CD4-positive, alpha-beta T cell (primary cell): ENCODE results near the gene CFLAR. TPM values are rescaled to one million over a fixed set of nuclear protein-coding genes. Genes with fewer than 3 reads are reported as not detected.
A peak's percentile ranks its signal among the peaks of the same experiment; 100 is the strongest.

Experiments used
- ATAC-seq: fragments of 200-7000 bp; cut with Tn5 transposase; one replicate; pipeline ENCODE4 v1.10.0; 2022; ENCODE audit warnings: mild to moderate bottlenecking; ENCODE audit not compliant: poor library complexity
- CTCF ChIA-PET: fragments of 350-600 bp; sonication (Branson Sonifier 250); formaldehyde crosslinking; loops from one replicate; lab custom pipeline; 2021; ENCODE audit warnings: antibody characterized with exemption, inconsistent platforms; lab: Charles Lee
- POLR2A ChIA-PET: fragments of 350-600 bp; sonication (Branson Sonifier 250); formaldehyde crosslinking; loops from one replicate; lab custom pipeline; 2021; ENCODE audit warnings: antibody characterized with exemption, inconsistent platforms; lab: Charles Lee
- DNase-seq, 14 experiments: peaks; one replicate each; pipeline ENCODE4 v3.0.0-alpha.2; 2013 to 2020; ENCODE audit warnings: mixed read lengths in 2 of 14
- H3K27ac ChIP-seq, 2 donors: one replicate each; pipeline versions ENCODE4 v1.5.1 to v1.7.0; 2013; ENCODE audit warnings: low read length in 2 of 2, low read depth in 1 of 2, mild to moderate bottlenecking in 1 of 2
- H3K27me3 ChIP-seq, 2 experiments: 1 replicate in 1 of 2; 2 replicates in 1 of 2; pipeline versions ENCODE4 v1.6.1 to v1.7.0; 2013; ENCODE audit warnings: low read length in 2 of 2, control low read depth in 1 of 2, mild to moderate bottlenecking in 1 of 2, moderate library complexity in 1 of 2; ENCODE audit not compliant: insufficient read depth in 2 of 2, control insufficient read depth in 1 of 2
- H3K36me3 ChIP-seq: one replicate; pipeline ENCODE4 v1.6.1; 2013; ENCODE audit warnings: low read length, control low read depth; ENCODE audit not compliant: insufficient read depth
- H3K4me1 ChIP-seq: one replicate; pipeline ENCODE4 v1.6.1; 2013; ENCODE audit warnings: low read length, control low read depth; ENCODE audit not compliant: insufficient read depth
- H3K4me3 ChIP-seq: one replicate; pipeline ENCODE4 v1.5.1; 2013; ENCODE audit warnings: mild to moderate bottlenecking, low read length, moderate library complexity
- H3K9me3 ChIP-seq, 2 experiments: 1 replicate in 1 of 2; 2 replicates in 1 of 2; pipeline versions ENCODE4 v1.6.1 to v1.7.0; 2013; ENCODE audit warnings: low read length in 2 of 2, mild to moderate bottlenecking in 2 of 2, control low read depth in 1 of 2, moderate library complexity in 1 of 2; ENCODE audit not compliant: control insufficient read depth in 1 of 2, insufficient read depth in 1 of 2
- H3K27ac Mint-ChIP-seq: one replicate; pipeline ENCODE4 v1.8.0; 2020; ENCODE audit warnings: mixed read lengths
- H3K27me3 Mint-ChIP-seq: one replicate; pipeline ENCODE4 v1.8.0; 2021; ENCODE audit warnings: mixed read lengths
- H3K36me3 Mint-ChIP-seq: one replicate; pipeline ENCODE4 v1.8.0; 2021; ENCODE audit warnings: low read depth, mixed read lengths
- H3K4me1 Mint-ChIP-seq: one replicate; pipeline ENCODE4 v1.8.0; 2021; ENCODE audit warnings: low read depth, mixed read lengths
- H3K4me3 Mint-ChIP-seq: one replicate; pipeline ENCODE4 v1.8.0; 2020; ENCODE audit warnings: mild to moderate bottlenecking, mixed read lengths
- H3K9me3 Mint-ChIP-seq: one replicate; pipeline ENCODE4 v1.8.0; 2020; ENCODE audit warnings: mixed read lengths
- CTCF ChIP-seq: fragments of 200-600 bp; IDR thresholded peaks from one replicate; pipeline ENCODE4 v1.8.0; 2022; ENCODE audit warnings: antibody characterized with exemption, mild to moderate bottlenecking
- intact Hi-C, 2 experiments: fragments of 100-400 bp; cut with DNase I in 1 of 2; cut with micrococcal nuclease in 1 of 2; formaldehyde crosslinking; loops; one replicate each; pipeline versions ENCODE4 v1.15.1 to v1.9.0; 2023 to 2025; cut with DNase I, micrococcal nuclease
- total RNA-seq, 174 experiments: library from RNA in 2 of 174; stranded (reverse) in 2 of 174; gene quantifications; one replicate each; pipeline ENCODE4 v1.2.3 and lab custom pipeline; 2021 to 2026

CFLAR gene
- total RNA-seq, 2 experiments from 2014 or later, result 178 to 181 TPM

- no peak overlapping the region for H3K4me3 ChIP-seq
- intact Hi-C loops, result no loop called here
- ChIA-PET CTCF (no interaction called here), POLR2A (interaction anchor here (0.8 to 0.9 kb wide), 3 partner anchors 30 to 239 kb away, joined by 3 to 4 read pairs (median 3); partner anchors contain the start of gene NIF3L1)
- DNase-seq (no peak), ATAC-seq (no peak)
- peaks cover 88% of the 10 kb centered on the region for H3K4me1 ChIP-seq
- TF ChIP-seq CTCF, result no peak
- Mint-ChIP-seq H3K4me3 (peak overlapping the region; percentile 88), H3K36me3 (peaks cover 37% of the 10 kb centered on the region), H3K4me1 (peaks cover 91% of the 10 kb centered on the region), H3K9me3 (no peaks in the 10 kb centered on the region), H3K27me3 (no peaks in the 10 kb centered on the region), H3K27ac (peak overlapping the region; percentile 96)
- H3K9me3 ChIP-seq, result no peaks in the 10 kb centered on the region
- H3K27me3 ChIP-seq, result no peaks in the 10 kb centered on the region
- H3K27ac ChIP-seq, result peak overlapping the region in 1 of 2 donors; percentile 65
- peaks cover 17% of the 10 kb centered on the region for H3K36me3 ChIP-seq
Observed at GRCh38 chr2:201128033-201128432, 12.1 kb downstream of the CFLAR start.

- TF ChIP-seq CTCF, result no peak
- CTCF ChIA-PET, result interaction anchor here (0.9 kb wide), 1 partner anchor 29 kb away, joined by 3 read pairs; no protein-coding TSS in a partner anchor
- H3K27me3 Mint-ChIP-seq, result no peaks in the 10 kb centered on the region
- Histone ChIP-seq H3K27me3 (no peaks in the 10 kb centered on the region), H3K36me3 (peaks cover 18% of the 10 kb centered on the region), H3K4me3 (peak overlapping the region; percentile 6), H3K9me3 (no peaks in the 10 kb centered on the region), H3K27ac (peak overlapping the region; percentile 65 to 80), H3K4me1 (peaks cover 88% of the 10 kb centered on the region)
- H3K9me3 Mint-ChIP-seq, result no peaks in the 10 kb centered on the region
- peaks cover 38% of the 10 kb centered on the region for H3K36me3 Mint-ChIP-seq
- ATAC-seq (no peak), DNase-seq (peak in 3 of 14 experiments; percentile 34 to 67 (median 61))
- H3K4me1 Mint-ChIP-seq, result peaks cover 87% of the 10 kb centered on the region
- H3K27ac Mint-ChIP-seq, result peak overlapping the region; percentile 96
- H3K4me3 Mint-ChIP-seq, result peak overlapping the region; percentile 69
- intact Hi-C loops, result no loop called here
- POLR2A ChIA-PET, result interaction anchor here (0.6 to 1.2 kb wide), 4 partner anchors 29 to 166 kb away, joined by 3 to 4 read pairs (median 3); no protein-coding TSS in a partner anchor
Observed at GRCh38 chr2:201128933-201129505, 13.1 kb downstream of the CFLAR start.

GRCh38 chr2:201130524-201131186 lies 14.7 kb downstream of the CFLAR start:
- Histone ChIP-seq H3K4me1 (peaks cover 80% of the 10 kb centered on the region), H3K36me3 (peaks cover 29% of the 10 kb centered on the region), H3K4me3 (peak overlapping the region; percentile 25), H3K27ac (peak overlapping the region; percentile 67 to 69), H3K27me3 (no peaks in the 10 kb centered on the region), H3K9me3 (no peaks in the 10 kb centered on the region)
- ChIA-PET POLR2A (interaction anchor here (0.9 to 2.3 kb wide), 7 partner anchors 8 to 267 kb away, joined by 3 to 11 read pairs (median 5); partner anchors contain the start of gene CLK1), CTCF (interaction anchor here (0.9 to 3.6 kb wide), 7 partner anchors 8 to 102 kb away, joined by 3 to 36 read pairs (median 4); partner anchors contain the start of gene HYCC2)
- intact Hi-C loops, result loop anchor here in 1 of 2 experiments (1.0 kb wide), 1 partner anchor 12 kb away; no protein-coding TSS in a partner anchor
- Mint-ChIP-seq H3K4me3 (peak overlapping the region; percentile 46), H3K4me1 (peaks cover 78% of the 10 kb centered on the region), H3K9me3 (no peaks in the 10 kb centered on the region), H3K27ac (peak overlapping the region; percentile 96), H3K27me3 (no peaks in the 10 kb centered on the region), H3K36me3 (peaks cover 48% of the 10 kb centered on the region)
- no peak for TF ChIP-seq CTCF
- ATAC-seq (peak; percentile 71), DNase-seq (peak in 7 of 14 experiments; percentile 25 to 75 (median 48))
